ENCODE measurements around the gene CFAP57.

Gene CFAP57

DNA sequence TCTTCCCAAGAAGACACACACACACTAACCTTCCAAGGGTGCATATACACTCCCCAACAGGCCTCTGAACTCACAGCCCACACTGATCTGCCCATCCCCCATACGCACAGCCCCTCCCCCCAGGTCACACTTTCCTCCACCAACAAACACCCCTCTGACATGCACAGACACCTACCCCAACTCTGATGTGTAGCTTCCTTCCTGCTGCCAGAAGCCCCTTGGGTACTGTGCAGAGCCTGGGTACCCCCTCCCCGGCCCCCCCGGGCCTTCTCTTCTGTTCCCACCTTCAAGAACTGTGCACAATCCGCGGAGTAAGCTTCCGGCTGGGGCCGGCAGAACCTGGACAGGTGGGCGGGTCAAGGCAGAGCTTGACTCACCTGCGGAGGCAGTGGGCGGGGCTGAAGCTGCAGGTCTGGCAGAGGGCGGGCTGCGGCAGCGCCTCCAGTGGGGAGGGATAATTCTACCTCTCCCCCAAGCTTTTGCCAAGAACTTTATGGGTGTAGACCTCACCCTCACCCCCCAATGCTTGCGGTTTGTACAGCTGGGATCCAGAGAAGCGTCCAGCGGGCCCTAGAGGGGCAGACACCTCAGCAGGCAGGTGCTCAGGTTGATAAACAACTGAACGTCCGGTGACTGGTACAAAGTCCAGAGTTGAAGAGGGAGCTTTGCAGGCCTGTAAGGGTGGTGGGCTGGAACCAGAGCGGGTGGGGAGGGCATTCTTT is 113.3 kb downstream of the CFAP57 start, which contains the start of gene C1orf210:
C1orf210 (minus strand) TSS at position 313 of the 722 bp plus-strand sequence. CDS start 2,311 bp downstream, outside the sequence.
- Histone ChIP-seq H3K4me2 (ENCODE audit: low read depth, low read length, poor library complexity, severe bottlenecking) (no peak within 1 kb of the TSS), H3K4me1 (ENCODE audit: insufficient read depth, low read length, poor library complexity, severe bottlenecking) (no peaks in the 10 kb centered on the region), H3K9ac (ENCODE audit: low read depth, low read length, poor library complexity, severe bottlenecking) (no peak within 1 kb of the TSS), H2AFZ (ENCODE audit: low read length) (no peak within 1 kb of the TSS), H4K20me1 (ENCODE audit: insufficient read depth, low read length, poor library complexity, severe bottlenecking) (no peaks in the 10 kb centered on the region), H3K4me3 (ENCODE audit: low read length, poor library complexity, severe bottlenecking) (no peak within 1 kb of the TSS), H3K79me2 (ENCODE audit: insufficient read depth, low read length) (no peaks in the 10 kb centered on the region), H3K27me3 (ENCODE audit: insufficient read depth, low read length, poor library complexity, severe bottlenecking) (peaks cover 5% of the 10 kb centered on the region), H3K9me3 (ENCODE audit: insufficient read depth, low read depth, low read length) (no peaks in the 10 kb centered on the region), H3F3A (ENCODE audit: low read depth) (no peaks in the 10 kb centered on the region), H3K9me2 (replicated peaks; ENCODE audit: low read depth, low read length) (no peaks in the 10 kb centered on the region), H3K36me3 (ENCODE audit: insufficient read depth, low read length) (no peaks in the 10 kb centered on the region)
- TF ChIP-seq, protein P1, sequence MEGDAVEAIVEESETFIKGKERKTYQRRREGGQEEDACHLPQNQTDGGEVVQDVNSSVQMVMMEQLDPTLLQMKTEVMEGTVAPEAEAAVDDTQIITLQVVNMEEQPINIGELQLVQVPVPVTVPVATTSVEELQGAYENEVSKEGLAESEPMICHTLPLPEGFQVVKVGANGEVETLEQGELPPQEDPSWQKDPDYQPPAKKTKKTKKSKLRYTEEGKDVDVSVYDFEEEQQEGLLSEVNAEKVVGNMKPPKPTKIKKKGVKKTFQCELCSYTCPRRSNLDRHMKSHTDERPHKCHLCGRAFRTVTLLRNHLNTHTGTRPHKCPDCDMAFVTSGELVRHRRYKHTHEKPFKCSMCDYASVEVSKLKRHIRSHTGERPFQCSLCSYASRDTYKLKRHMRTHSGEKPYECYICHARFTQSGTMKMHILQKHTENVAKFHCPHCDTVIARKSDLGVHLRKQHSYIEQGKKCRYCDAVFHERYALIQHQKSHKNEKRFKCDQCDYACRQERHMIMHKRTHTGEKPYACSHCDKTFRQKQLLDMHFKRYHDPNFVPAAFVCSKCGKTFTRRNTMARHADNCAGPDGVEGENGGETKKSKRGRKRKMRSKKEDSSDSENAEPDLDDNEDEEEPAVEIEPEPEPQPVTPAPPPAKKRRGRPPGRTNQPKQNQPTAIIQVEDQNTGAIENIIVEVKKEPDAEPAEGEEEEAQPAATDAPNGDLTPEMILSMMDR (conservative IDR thresholded peaks at IDR 0.05; ENCODE audit: low read length): no peak
- no peak for TF ChIP-seq EZH2phosphoT487 (IDR thresholded peaks at IDR 0.05; ENCODE audit: borderline replicate concordance)

DNA sequence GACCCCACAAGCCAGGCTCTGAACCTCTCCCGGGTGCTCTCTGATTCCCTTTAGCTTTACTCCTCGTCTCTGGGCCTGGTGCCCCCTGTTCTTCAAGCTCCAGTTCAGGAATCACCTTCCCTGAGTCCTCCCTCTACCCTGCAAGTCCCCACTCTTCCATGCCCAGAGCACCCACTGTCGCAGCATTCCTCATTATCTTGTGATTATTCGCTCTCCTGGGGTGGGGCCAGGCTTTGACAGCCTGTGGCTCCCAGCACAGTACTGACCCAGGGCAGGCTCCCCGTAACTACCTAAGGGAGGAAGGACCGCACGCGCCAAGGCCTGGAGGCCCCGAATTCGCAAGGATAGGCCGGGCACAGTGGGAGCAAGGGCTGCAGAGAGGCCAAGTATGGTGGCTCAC is 114.0 kb downstream of the CFAP57 start:
- H3K27me3 ChIP-seq (ENCODE audit: insufficient read depth, low read length, poor library complexity, severe bottlenecking): peaks cover 5% of the 10 kb centered on the region
- H3K4me2 ChIP-seq (ENCODE audit: low read depth, low read length, poor library complexity, severe bottlenecking): no peak overlapping the region
- no peaks in the 10 kb centered on the region for H3K9me2 ChIP-seq (replicated peaks; ENCODE audit: low read depth, low read length)

DNA sequence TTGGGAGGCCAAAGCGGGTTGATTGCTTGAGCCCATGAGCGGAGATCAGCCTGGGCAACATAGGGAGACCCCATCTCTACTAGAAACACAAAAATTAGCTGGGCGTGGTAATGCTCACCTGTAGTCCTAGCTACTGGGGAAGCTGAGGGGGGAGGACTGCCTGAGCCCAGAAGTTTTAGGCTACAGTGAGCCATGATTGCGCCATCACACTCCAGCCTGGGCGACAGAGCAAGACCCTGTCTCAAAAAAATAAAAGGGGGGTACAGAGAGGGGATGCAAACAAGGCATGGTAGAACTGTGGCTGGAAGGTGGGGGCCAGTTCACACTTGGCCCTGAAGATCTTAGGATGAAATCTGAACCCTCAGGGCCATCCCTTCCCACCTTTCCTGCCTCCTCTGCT is 114.4 kb downstream of the CFAP57 start:
- Histone ChIP-seq H3K9ac (ENCODE audit: low read depth, low read length, poor library complexity, severe bottlenecking) (no peak overlapping the region), H3K4me1 (ENCODE audit: insufficient read depth, low read length, poor library complexity, severe bottlenecking) (no peaks in the 10 kb centered on the region), H3K27me3 (ENCODE audit: insufficient read depth, low read length, poor library complexity, severe bottlenecking) (peaks cover 5% of the 10 kb centered on the region), H3K9me3 (ENCODE audit: insufficient read depth, low read depth, low read length) (no peaks in the 10 kb centered on the region), H3K4me2 (ENCODE audit: low read depth, low read length, poor library complexity, severe bottlenecking) (no peak overlapping the region), H4K20me1 (ENCODE audit: insufficient read depth, low read length, poor library complexity, severe bottlenecking) (no peaks in the 10 kb centered on the region), H3K36me3 (ENCODE audit: insufficient read depth, low read length) (no peaks in the 10 kb centered on the region), H3K9me2 (replicated peaks; ENCODE audit: low read depth, low read length) (no peaks in the 10 kb centered on the region), H3K4me3 (ENCODE audit: low read length, poor library complexity, severe bottlenecking) (no peak overlapping the region), H2AFZ (ENCODE audit: low read length) (no peak overlapping the region), H3K79me2 (ENCODE audit: insufficient read depth, low read length) (no peaks in the 10 kb centered on the region), H3F3A (ENCODE audit: low read depth) (no peaks in the 10 kb centered on the region)
- TF ChIP-seq EZH2phosphoT487 (IDR thresholded peaks at IDR 0.05; ENCODE audit: borderline replicate concordance): no peak
- TF ChIP-seq, protein P1 (conservative IDR thresholded peaks at IDR 0.05; ENCODE audit: low read length): no peak

More for the DNA sequence above, 114.0 kb downstream of the CFAP57 start:
- Histone ChIP-seq H3K36me3 (ENCODE audit: insufficient read depth, low read length) (no peaks in the 10 kb centered on the region), H3K9ac (ENCODE audit: low read depth, low read length, poor library complexity, severe bottlenecking) (no peak overlapping the region), H2AFZ (ENCODE audit: low read length) (no peak overlapping the region), H3K4me3 (ENCODE audit: low read length, poor library complexity, severe bottlenecking) (no peak overlapping the region), H3F3A (ENCODE audit: low read depth) (no peaks in the 10 kb centered on the region), H3K4me1 (ENCODE audit: insufficient read depth, low read length, poor library complexity, severe bottlenecking) (no peaks in the 10 kb centered on the region), H4K20me1 (ENCODE audit: insufficient read depth, low read length, poor library complexity, severe bottlenecking) (no peaks in the 10 kb centered on the region), H3K9me3 (ENCODE audit: insufficient read depth, low read depth, low read length) (no peaks in the 10 kb centered on the region), H3K79me2 (ENCODE audit: insufficient read depth, low read length) (no peaks in the 10 kb centered on the region)
- TF ChIP-seq, protein P1 (conservative IDR thresholded peaks at IDR 0.05; ENCODE audit: low read length): no peak
- no peak for TF ChIP-seq EZH2phosphoT487 (IDR thresholded peaks at IDR 0.05; ENCODE audit: borderline replicate concordance)
